IPS DF 6.9 (cell line): ENCODE data around the gene ZNF230.

Experiments
- DNase-seq: peaks from one replicate; pipeline ENCODE4 v3.0.0-alpha.2; 2013; ENCODE audit warnings: low read depth, low spot score
- H3K27ac ChIP-seq: one replicate; pipeline ENCODE4 v1.5.1; 2013; ENCODE audit warnings: low read length, control low read depth
- H3K27me3 ChIP-seq: 2 replicates; pipeline ENCODE4 v1.6.1; 2013; ENCODE audit warnings: mild to moderate bottlenecking, low read length; ENCODE audit not compliant: control insufficient read depth, insufficient read depth
- H3K36me3 ChIP-seq: 2 replicates; pipeline ENCODE4 v1.6.1; 2013; ENCODE audit warnings: low read length; ENCODE audit not compliant: control insufficient read depth, insufficient read depth
- H3K4me1 ChIP-seq: 2 replicates; pipeline ENCODE4 v1.6.1; 2013; ENCODE audit warnings: low read length; ENCODE audit not compliant: control insufficient read depth, insufficient read depth
- H3K4me3 ChIP-seq: 2 replicates; pipeline ENCODE4 v1.5.1; 2013; ENCODE audit warnings: mild to moderate bottlenecking, low read length
- H3K9me3 ChIP-seq: 2 replicates; pipeline ENCODE4 v1.6.1; 2013; ENCODE audit warnings: low read length, inconsistent platforms; ENCODE audit not compliant: control insufficient read depth, insufficient read depth
- WGBS: extraction: QIAGEN DNeasy Blood & Tissue Kit; methylation state at CpG from one replicate; pipeline ENCODE4 v1.1.7; 2013; ENCODE audit warnings: mixed read lengths, missing lambda C conversion rate; ENCODE audit not compliant: insufficient read length, insufficient coverage; 5-methylcytosine and 5-hydroxymethylcytosine counted together

The ZNF230 gene

DNA sequence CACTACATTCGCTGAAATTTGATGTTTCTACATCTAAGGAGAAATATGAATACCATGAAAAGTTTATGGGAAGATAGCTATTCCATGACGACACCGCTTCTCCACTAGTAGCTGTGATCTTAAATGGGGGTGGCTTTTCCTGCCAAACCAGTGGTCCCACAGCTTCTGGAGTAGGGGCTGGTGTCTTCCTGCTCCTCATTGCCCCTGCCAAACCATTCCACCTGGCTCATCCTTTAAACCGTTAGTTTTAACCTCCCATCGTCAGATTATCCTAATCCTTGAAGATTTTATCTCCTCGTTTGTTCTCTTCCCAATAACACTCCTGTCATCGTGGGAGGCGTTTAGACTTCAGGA is 568 bp upstream of the ZNF230 start:
- Histone ChIP-seq H3K4me1 (no peaks in the 10 kb centered on the region), H3K27ac (no peak overlapping the region), H3K4me3 (peak overlapping the region; percentile 76; the same call in 1 of the 2 replicates), H3K9me3 (no peaks in the 10 kb centered on the region), H3K27me3 (no peaks in the 10 kb centered on the region), H3K36me3 (no peaks in the 10 kb centered on the region)
- WGBS: no CpG with 5 or more reads among the region's 8 CpGs
- no peak for DNase-seq

- no peak for DNase-seq
- no peaks in the 10 kb centered on the region for H3K4me1 ChIP-seq
- no peaks in the 10 kb centered on the region for H3K9me3 ChIP-seq
- H3K27me3 ChIP-seq: no peaks in the 10 kb centered on the region
- H3K4me3 ChIP-seq: peak overlapping the region; percentile 76; the same call in 1 of the 2 replicates
- H3K36me3 ChIP-seq: 0 out of 2 replicates have a peak, but pooled peaks cover 1% of the 10 kb centered on the region
- no peak overlapping the region for H3K27ac ChIP-seq
- no CpG with 5 or more reads among the region's 15 CpGs for WGBS
These were observed 778 bp downstream of the ZNF230 start for GRCh38 chr19:44003461-44004009.

DNA sequence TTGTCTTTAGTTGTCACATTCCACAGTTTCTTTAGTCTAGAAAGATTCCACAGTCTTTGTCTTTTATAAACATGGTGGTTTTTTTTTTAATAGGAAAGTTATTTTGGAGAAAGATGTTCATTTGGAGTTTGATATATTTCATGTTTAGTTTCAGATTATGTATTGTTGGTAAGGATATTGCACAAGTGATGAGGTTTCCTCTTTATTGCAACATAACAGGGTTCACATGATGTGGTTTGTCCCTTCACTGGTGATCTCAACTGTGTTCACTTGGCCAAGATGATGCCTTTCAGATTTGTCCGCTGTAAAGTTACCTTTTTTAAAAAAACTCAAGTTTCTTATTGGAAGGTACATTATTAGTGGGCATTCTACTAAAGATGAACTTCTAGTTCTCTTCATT is 3.2 kb downstream of the ZNF230 start:
- peaks cover 7% of the 10 kb centered on the region for H3K9me3 ChIP-seq
- H3K27me3 ChIP-seq: no peaks in the 10 kb centered on the region
- DNase-seq: no peak
- H3K4me3 ChIP-seq: no peak overlapping the region
- no peak overlapping the region for H3K27ac ChIP-seq
- H3K4me1 ChIP-seq: no peaks in the 10 kb centered on the region
- peaks cover 16% of the 10 kb centered on the region; the same call in 1 of the 2 replicates for H3K36me3 ChIP-seq
- no CpG with 5 or more reads among the region's 1 CpG for WGBS

GRCh38 chr19:44007473-44007872 is 4.7 kb downstream of the ZNF230 start:
- Histone ChIP-seq H3K36me3 (peaks cover 17% of the 10 kb centered on the region; the same call in 1 of the 2 replicates), H3K27me3 (no peaks in the 10 kb centered on the region), H3K4me3 (no peak overlapping the region), H3K4me1 (no peaks in the 10 kb centered on the region), H3K27ac (no peak overlapping the region), H3K9me3 (peaks cover 7% of the 10 kb centered on the region)
- no peak for DNase-seq
- no CpG with 5 or more reads among the region's 6 CpGs for WGBS

- H3K9me3 ChIP-seq: peaks cover 7% of the 10 kb centered on the region
- H3K27ac ChIP-seq: no peak overlapping the region
- peaks cover 17% of the 10 kb centered on the region; the same call in 1 of the 2 replicates for H3K36me3 ChIP-seq
- WGBS: no CpG with 5 or more reads among the region's 5 CpGs
- no peak for DNase-seq
- no peaks in the 10 kb centered on the region for H3K27me3 ChIP-seq
- no peaks in the 10 kb centered on the region for H3K4me1 ChIP-seq
- no peak overlapping the region for H3K4me3 ChIP-seq
These were observed 7.7 kb downstream of the ZNF230 start for GRCh38 chr19:44010468-44010867.

DNA sequence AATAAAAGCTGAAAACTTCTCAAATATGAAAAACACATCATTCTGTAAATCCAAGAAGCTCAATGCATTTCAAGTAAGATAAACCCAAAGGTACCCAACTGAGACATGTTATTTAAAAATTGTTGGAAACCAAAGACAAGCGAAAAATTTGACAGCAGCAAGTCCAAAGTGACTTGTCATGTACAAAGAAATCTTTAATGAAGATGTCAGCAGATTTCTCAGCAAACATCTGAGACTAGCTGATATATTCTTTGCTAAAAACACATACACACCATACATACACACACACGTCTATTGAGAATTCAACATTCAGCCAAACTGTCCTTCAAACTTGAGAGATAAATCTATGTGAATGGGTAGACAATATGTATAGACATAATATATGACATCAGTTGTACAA is 16.7 kb downstream of the ZNF230 start:
- H3K4me1 ChIP-seq: no peaks in the 10 kb centered on the region
- H3K27ac ChIP-seq: no peak overlapping the region
- no CpG with 5 or more reads among the region's 2 CpGs for WGBS
- no peaks in the 10 kb centered on the region for H3K9me3 ChIP-seq
- no peak overlapping the region for H3K4me3 ChIP-seq
- H3K36me3 ChIP-seq: no peaks in the 10 kb centered on the region
- DNase-seq: no peak
- H3K27me3 ChIP-seq: no peaks in the 10 kb centered on the region

DNA sequence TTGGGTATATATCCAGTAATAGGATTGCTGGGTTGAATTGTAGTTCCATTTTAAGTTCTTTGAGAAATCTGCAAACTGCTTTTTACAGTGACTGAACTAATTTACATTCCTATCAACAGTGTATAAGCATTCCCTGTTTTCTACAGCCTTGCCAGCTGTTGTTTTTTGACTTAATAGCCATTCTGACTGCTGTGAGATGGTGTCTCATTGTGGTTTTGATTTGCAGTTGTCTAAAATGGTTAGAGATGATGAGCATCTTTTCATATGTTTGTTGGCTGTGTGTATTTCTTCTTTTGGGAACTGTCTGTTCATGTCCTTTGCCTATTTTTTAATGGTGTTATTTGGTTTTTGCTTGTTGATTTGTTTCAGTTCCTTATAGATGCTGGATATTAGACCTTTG is 18.5 kb downstream of the ZNF230 start:
- no peaks in the 10 kb centered on the region for H3K9me3 ChIP-seq
- DNase-seq: no peak
- no peaks in the 10 kb centered on the region for H3K4me1 ChIP-seq
- no peak overlapping the region for H3K4me3 ChIP-seq
- no peak overlapping the region for H3K27ac ChIP-seq
- no peaks in the 10 kb centered on the region for H3K27me3 ChIP-seq
- H3K36me3 ChIP-seq: no peaks in the 10 kb centered on the region

DNA sequence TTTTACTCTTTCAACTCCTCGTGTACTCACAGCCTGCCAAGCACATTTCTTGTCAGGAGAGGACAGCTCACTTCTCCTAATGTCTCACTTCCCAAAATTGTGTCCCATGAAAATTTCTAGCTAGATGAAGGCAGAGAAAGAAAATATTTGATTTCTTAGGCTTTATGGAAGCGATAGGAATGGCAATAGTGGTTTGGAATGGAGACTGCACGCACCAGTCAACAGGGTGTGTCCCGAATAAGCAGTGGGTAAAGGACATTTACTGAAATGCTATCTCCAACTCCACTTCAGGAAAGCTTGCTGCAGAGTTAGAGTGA is 22.1 kb downstream of the ZNF230 start:
- DNase-seq: no peak
- Histone ChIP-seq H3K27ac (no peak overlapping the region), H3K9me3 (no peaks in the 10 kb centered on the region), H3K27me3 (no peaks in the 10 kb centered on the region), H3K36me3 (no peaks in the 10 kb centered on the region; the same call in 1 of the 2 replicates), H3K4me3 (peak overlapping the region; percentile 88; the same call in 1 of the 2 replicates), H3K4me1 (no peaks in the 10 kb centered on the region)
- WGBS: no CpG with 5 or more reads among the region's 4 CpGs

DNA sequence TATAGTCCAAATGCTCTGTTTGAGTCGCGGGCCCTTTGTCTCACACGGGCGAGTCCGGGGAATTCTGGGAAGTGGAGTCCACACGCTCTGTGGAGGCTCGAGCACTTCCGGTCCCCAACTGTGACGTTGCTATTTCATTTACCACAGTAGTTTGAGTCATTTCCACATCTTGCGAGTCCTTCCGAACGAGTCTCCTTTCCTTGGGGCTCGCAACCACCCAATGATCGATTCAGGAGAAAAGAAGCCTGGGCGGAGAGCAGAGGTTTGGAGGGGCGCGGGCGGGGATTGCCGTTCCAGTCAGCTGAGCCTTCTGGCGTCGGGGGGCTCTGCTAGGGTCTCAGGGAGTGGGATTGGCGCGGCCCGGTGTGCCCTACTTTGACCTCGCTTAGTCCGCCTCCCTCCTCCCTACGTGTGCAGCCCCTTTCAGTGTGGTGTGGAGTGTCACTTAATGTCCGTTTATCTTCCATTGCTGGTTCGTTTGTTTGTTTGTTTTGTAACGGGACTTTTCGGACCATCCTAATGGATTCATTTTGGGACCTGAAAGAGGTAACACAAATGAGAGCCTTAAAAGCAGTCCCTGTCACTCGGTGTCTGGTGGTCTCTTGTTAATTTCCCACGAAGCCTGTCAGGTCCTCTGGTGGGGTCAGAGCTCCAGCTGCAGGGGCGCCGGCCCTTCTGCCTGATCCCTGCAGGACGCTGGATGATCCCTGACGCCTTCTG is 22.6 kb downstream of the ZNF230 start, which contains the start of gene ZNF222:
Gene ZNF222 (plus strand): TSS at position 163 of the 720 bp plus-strand sequence. CDS start 58 bp downstream, at position 221.
- H3K36me3 ChIP-seq: no peaks in the 10 kb centered on the region; the same call in 1 of the 2 replicates
- H3K4me3 ChIP-seq: peak within 1 kb of the TSS; percentile 88
- H3K27me3 ChIP-seq: no peaks in the 10 kb centered on the region
- no peak within 1 kb of the TSS for H3K27ac ChIP-seq
- H3K9me3 ChIP-seq: no peaks in the 10 kb centered on the region
- peak; percentile 74 for DNase-seq
- H3K4me1 ChIP-seq: no peaks in the 10 kb centered on the region
- no CpG with 5 or more reads among the region's 37 CpGs for WGBS

- peaks cover under 1% of the 10 kb centered on the region for H3K9me3 ChIP-seq
- DNase-seq: no peak
- no peak overlapping the region for H3K4me3 ChIP-seq
- H3K4me1 ChIP-seq: no peaks in the 10 kb centered on the region
- no peaks in the 10 kb centered on the region for H3K27me3 ChIP-seq
- no peak overlapping the region for H3K27ac ChIP-seq
- WGBS: no CpG with 5 or more reads among the region's 6 CpGs
- no peaks in the 10 kb centered on the region; the same call in 1 of the 2 replicates for H3K36me3 ChIP-seq
These were observed 23.9 kb downstream of the ZNF230 start for GRCh38 chr19:44026622-44027021.
